ENCODE measurements around the gene LORICRIN.

- TF ChIP-seq CTCF (conservative IDR thresholded peaks at IDR 0.05 in 1 of 2, IDR thresholded peaks at IDR 0.05 in 1 of 2; ENCODE audit: extremely low read depth in 1 of 2, insufficient read depth in 1 of 2, low read depth in 1 of 2, low read length in 2 of 2) (peak; percentile 92 to 98), EZH2 (IDR thresholded peaks at IDR 0.05; ENCODE audit: borderline replicate concordance, low read length) (no peak)
Measured at GRCh38 chr1:153277852-153278251, 18.4 kb downstream of the LORICRIN start.
